ENCODE measurements around the gene TSN.

- TF ChIP-seq CTCF (IDR thresholded peaks at IDR 0.05; ENCODE audit: insufficient read depth, low read depth, low read length) (no peak), EZH2 (IDR thresholded peaks at IDR 0.05; ENCODE audit: insufficient read depth, low read length) (no peak)
Observed at GRCh38 chr2:121796239-121796638, 40.8 kb downstream of the TSN start.

Data from astrocyte (in vitro differentiated cells and primary cell).